GM23338 (cell line): Measurements from ENCODE around the gene PPP4R3C.

ENCODE experiments used
- EZH2 ChIP-seq: fragments of 200-600 bp; sonication (generic); IDR thresholded peaks from one replicate; pipeline ENCODE4 v1.8.0; 2017; ENCODE audit warnings: antibody characterized with exemption, mild to moderate bottlenecking, low read depth; ENCODE audit not compliant: unreplicated experiment
- POLR2AphosphoS5 ChIP-seq: IDR thresholded peaks from 2 replicates; pipeline ENCODE4 v1.6.1; 2016; ENCODE audit warnings: antibody characterized with exemption, low read depth
- REST ChIP-seq: IDR thresholded peaks from one replicate; pipeline ENCODE4 v1.6.1; 2018; ENCODE audit warnings: antibody characterized with exemption; ENCODE audit not compliant: unreplicated experiment
- ZNF331 ChIP-seq: fragments of 250-450 bp; sonication (Bioruptor Pico); IDR thresholded peaks from 2 replicates; pipeline ENCODE4 v1.5.0; 2020; ENCODE audit warnings: low read depth, mild to moderate bottlenecking, moderate library complexity
- TF ChIP-seq, protein P1 (sequence below), 2 experiments: fragments of 200-600 bp in 1 of 2; sonication (generic) in 1 of 2; conservative IDR thresholded peaks; 2 replicates each; pipeline versions ENCODE4 v1.5.1 to v1.6.1; 2016 to 2017; ENCODE audit warnings: antibody characterized with exemption in 2 of 2, low read depth in 2 of 2, mild to moderate bottlenecking in 2 of 2, moderate library complexity in 1 of 2
- TF ChIP-seq, protein P2 (sequence below): IDR thresholded peaks from 2 replicates; pipeline ENCODE4 v1.6.1; 2016; ENCODE audit warnings: antibody characterized with exemption

DNA sequence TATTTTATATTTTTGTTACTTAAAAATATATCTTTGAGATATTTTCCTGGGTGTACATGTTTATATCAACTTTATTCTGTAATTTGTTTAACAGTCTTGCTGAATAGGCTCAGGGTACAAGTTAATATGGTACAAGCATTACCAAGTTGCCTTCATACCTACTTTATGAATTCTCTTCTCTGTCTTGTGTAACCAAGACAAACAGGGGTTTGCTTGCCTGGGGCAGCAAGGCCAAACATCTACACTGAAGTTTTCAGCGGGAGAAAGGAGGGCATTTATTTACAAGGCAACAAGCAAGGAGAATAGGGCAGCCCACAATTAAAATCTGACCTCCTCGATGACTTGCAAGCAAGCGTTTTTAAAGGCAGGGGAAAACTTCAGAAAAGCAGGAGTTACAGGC lies 24.2 kb downstream of the PPP4R3C start:
- TF ChIP-seq, protein P1, sequence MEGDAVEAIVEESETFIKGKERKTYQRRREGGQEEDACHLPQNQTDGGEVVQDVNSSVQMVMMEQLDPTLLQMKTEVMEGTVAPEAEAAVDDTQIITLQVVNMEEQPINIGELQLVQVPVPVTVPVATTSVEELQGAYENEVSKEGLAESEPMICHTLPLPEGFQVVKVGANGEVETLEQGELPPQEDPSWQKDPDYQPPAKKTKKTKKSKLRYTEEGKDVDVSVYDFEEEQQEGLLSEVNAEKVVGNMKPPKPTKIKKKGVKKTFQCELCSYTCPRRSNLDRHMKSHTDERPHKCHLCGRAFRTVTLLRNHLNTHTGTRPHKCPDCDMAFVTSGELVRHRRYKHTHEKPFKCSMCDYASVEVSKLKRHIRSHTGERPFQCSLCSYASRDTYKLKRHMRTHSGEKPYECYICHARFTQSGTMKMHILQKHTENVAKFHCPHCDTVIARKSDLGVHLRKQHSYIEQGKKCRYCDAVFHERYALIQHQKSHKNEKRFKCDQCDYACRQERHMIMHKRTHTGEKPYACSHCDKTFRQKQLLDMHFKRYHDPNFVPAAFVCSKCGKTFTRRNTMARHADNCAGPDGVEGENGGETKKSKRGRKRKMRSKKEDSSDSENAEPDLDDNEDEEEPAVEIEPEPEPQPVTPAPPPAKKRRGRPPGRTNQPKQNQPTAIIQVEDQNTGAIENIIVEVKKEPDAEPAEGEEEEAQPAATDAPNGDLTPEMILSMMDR (conservative IDR thresholded peaks at IDR 0.05; ENCODE audit: low read depth in 2 of 2) = no peak
- TF ChIP-seq POLR2AphosphoS5 = no peak
- TF ChIP-seq, protein P2, sequence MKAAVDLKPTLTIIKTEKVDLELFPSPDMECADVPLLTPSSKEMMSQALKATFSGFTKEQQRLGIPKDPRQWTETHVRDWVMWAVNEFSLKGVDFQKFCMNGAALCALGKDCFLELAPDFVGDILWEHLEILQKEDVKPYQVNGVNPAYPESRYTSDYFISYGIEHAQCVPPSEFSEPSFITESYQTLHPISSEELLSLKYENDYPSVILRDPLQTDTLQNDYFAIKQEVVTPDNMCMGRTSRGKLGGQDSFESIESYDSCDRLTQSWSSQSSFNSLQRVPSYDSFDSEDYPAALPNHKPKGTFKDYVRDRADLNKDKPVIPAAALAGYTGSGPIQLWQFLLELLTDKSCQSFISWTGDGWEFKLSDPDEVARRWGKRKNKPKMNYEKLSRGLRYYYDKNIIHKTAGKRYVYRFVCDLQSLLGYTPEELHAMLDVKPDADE = no peak
- no peak for TF ChIP-seq REST
- no peak for TF ChIP-seq EZH2
- no peak for TF ChIP-seq ZNF331
